H1 (cell line): ENCODE measurements around the gene MCC. TPM values are rescaled to one million over a fixed set of nuclear protein-coding genes. Genes with fewer than 3 reads are reported as not detected.

Source experiments
- CTCF ChIA-PET: fragments of 300-600 bp; sonication (Branson Sonifier 250); formaldehyde crosslinking; loops from one replicate; lab custom pipeline; 2021; ENCODE audit not compliant: partially characterized antibody; lab: Charles Lee
- POLR2A ChIA-PET: fragments of 300-600 bp; sonication (Branson Sonifier 250); formaldehyde crosslinking; loops from one replicate; lab custom pipeline; 2021; ENCODE audit warnings: inconsistent platforms; ENCODE audit not compliant: partially characterized antibody; lab: Charles Lee
- DNase-seq, 2 experiments: peaks; one replicate each; pipeline versions ENCODE4 v3.0.0 to v3.0.0-alpha.2; 2010 to 2022; ENCODE audit warnings: low spot score in 2 of 2, low read depth in 1 of 2, mixed read lengths in 1 of 2
- FAIRE-seq: peaks from 2 replicates; lab custom pipeline; 2011; peaks lifted over from hg19 to GRCh38; lab: Jason Lieb, UNC
- H2AFZ ChIP-seq: 2 replicates; pipeline ENCODE4 v1.8.1; 2012; ENCODE audit warnings: low read length, inconsistent platforms
- H2AK5ac ChIP-seq: 2 replicates; pipeline ENCODE4 v1.6.1; 2013; ENCODE audit warnings: low read depth, low read length
- H2BK120ac ChIP-seq: replicated peaks from 2 replicates; pipeline ENCODE3; 2013; ENCODE audit warnings: low read depth, low read length, inconsistent platforms
- H2BK12ac ChIP-seq: 2 replicates; pipeline ENCODE4 v1.6.1; 2013; ENCODE audit warnings: low read depth, low read length
- H2BK15ac ChIP-seq: 2 replicates; pipeline ENCODE4 v1.6.1; 2013; ENCODE audit warnings: low read length
- H2BK20ac ChIP-seq: 2 replicates; pipeline ENCODE4 v1.6.1; 2013; ENCODE audit warnings: low read length
- H2BK5ac ChIP-seq: 2 replicates; pipeline ENCODE4 v1.6.1; 2013; ENCODE audit warnings: low read depth, low read length
- H3K14ac ChIP-seq: 2 replicates; pipeline ENCODE4 v1.6.1; 2013; ENCODE audit warnings: inconsistent platforms; ENCODE audit not compliant: insufficient read length
- H3K18ac ChIP-seq: 2 replicates; pipeline ENCODE4 v1.6.1; 2013; ENCODE audit warnings: low read length; ENCODE audit errors: extremely low read depth
- H3K23ac ChIP-seq: 2 replicates; pipeline ENCODE4 v1.6.1; 2013; ENCODE audit warnings: inconsistent platforms; ENCODE audit not compliant: insufficient read length
- H3K23me2 ChIP-seq: 2 replicates; pipeline ENCODE4 v1.6.1; 2013; ENCODE audit warnings: low read depth, low read length
- H3K27ac ChIP-seq: 2 replicates; pipeline ENCODE4 v1.6.1; 2011; ENCODE audit warnings: low read depth, low read length, inconsistent platforms
- H3K27me3 ChIP-seq, 4 experiments: replicated peaks in 1 of 4; 1 replicate in 1 of 4; 2 replicates in 3 of 4; pipeline versions ENCODE4 v1.6.1 to v1.8.1; 2011 to 2013; ENCODE audit warnings: low read length in 3 of 4, mild to moderate bottlenecking in 3 of 4, inconsistent platforms in 2 of 4, mixed read lengths in 2 of 4, moderate library complexity in 1 of 4; ENCODE audit not compliant: control insufficient read depth in 3 of 4, insufficient read depth in 3 of 4; ENCODE audit errors: extremely low read depth in 1 of 4
- H3K36me3 ChIP-seq, 4 experiments: 2 replicates each; pipeline versions ENCODE4 v1.6.1 to v1.8.1; 2011 to 2013; ENCODE audit warnings: mild to moderate bottlenecking in 4 of 4, low read length in 3 of 4, moderate library complexity in 2 of 4, control low read depth in 1 of 4, inconsistent platforms in 1 of 4; ENCODE audit not compliant: insufficient read depth in 4 of 4, control insufficient read depth in 2 of 4
- H3K4ac ChIP-seq: replicated peaks from 2 replicates; pipeline ENCODE3; 2013; ENCODE audit warnings: low read length, low read depth, mixed read lengths, inconsistent platforms; ENCODE audit not compliant: insufficient read length
- H3K4me1 ChIP-seq, 4 experiments: replicated peaks in 1 of 4; 1 replicate in 1 of 4; 2 replicates in 3 of 4; pipeline versions ENCODE4 v1.6.1 to v1.8.1; 2011 to 2013; ENCODE audit warnings: low read length in 3 of 4, inconsistent platforms in 2 of 4, mixed read lengths in 1 of 4; ENCODE audit not compliant: insufficient read depth in 4 of 4, control insufficient read depth in 3 of 4
- H3K4me2 ChIP-seq, 2 experiments: 2 replicates each; pipeline versions ENCODE4 v1.6.1 to v1.8.1; 2011 to 2013; ENCODE audit warnings: low read depth in 2 of 2, low read length in 2 of 2, control low read depth in 1 of 2, inconsistent platforms in 1 of 2, mild to moderate bottlenecking in 1 of 2; ENCODE audit not compliant: insufficient read depth in 1 of 2
- H3K4me3 ChIP-seq, 4 experiments: fragments of 200-600, 300-600 bp in 1 of 4; sonication (generic), shearing (Covaris generic), sonication (Bioruptor Twin) in 1 of 4; 2 replicates each; pipeline versions ENCODE4 v1.5.1 to v1.8.1; 2011 to 2016; ENCODE audit warnings: low read length in 4 of 4, low read depth in 3 of 4, control low read depth in 2 of 4, inconsistent platforms in 2 of 4, mild to moderate bottlenecking in 2 of 4, mixed read lengths in 1 of 4, moderate library complexity in 1 of 4; ENCODE audit not compliant: insufficient read depth in 2 of 4; ENCODE audit errors: extremely low read depth in 1 of 4
- H3K56ac ChIP-seq: replicated peaks from 2 replicates; pipeline ENCODE3; 2013; ENCODE audit warnings: low read depth, mild to moderate bottlenecking, mixed read lengths, low read length, inconsistent platforms; ENCODE audit not compliant: insufficient read length
- H3K79me1 ChIP-seq: 2 replicates; pipeline ENCODE4 v1.6.1; 2013; ENCODE audit warnings: low read depth, low read length, control low read depth
- H3K79me2 ChIP-seq, 2 experiments: 2 replicates each; pipeline versions ENCODE4 v1.6.1 to v1.8.1; 2012 to 2013; ENCODE audit warnings: low read length in 2 of 2, mild to moderate bottlenecking in 2 of 2, inconsistent platforms in 1 of 2; ENCODE audit not compliant: insufficient read depth in 2 of 2, control insufficient read depth in 1 of 2
- H3K9ac ChIP-seq, 4 experiments: replicated peaks in 1 of 4; 1 replicate in 1 of 4; 2 replicates in 3 of 4; pipeline versions ENCODE4 v1.6.1 to v1.8.1; 2011 to 2013; ENCODE audit warnings: low read depth in 3 of 4, low read length in 3 of 4, control low read depth in 2 of 4, mild to moderate bottlenecking in 2 of 4, moderate library complexity in 2 of 4, inconsistent platforms in 1 of 4; ENCODE audit errors: extremely low read depth in 1 of 4
- H3K9me3 ChIP-seq, 2 experiments: 2 replicates each; pipeline versions ENCODE4 v1.6.1 to v1.8.1; 2012 to 2013; ENCODE audit warnings: mild to moderate bottlenecking in 2 of 2, moderate library complexity in 2 of 2, control low read depth in 1 of 2, inconsistent platforms in 1 of 2, low read depth in 1 of 2, low read length in 1 of 2, mixed read lengths in 1 of 2; ENCODE audit not compliant: insufficient read depth in 2 of 2
- H4K20me1 ChIP-seq, 2 experiments: replicated peaks in 1 of 2; 2 replicates each; pipeline versions ENCODE3 to v1.8.1; 2011 to 2013; ENCODE audit warnings: inconsistent platforms in 2 of 2, low read length in 2 of 2, mild to moderate bottlenecking in 1 of 2; ENCODE audit not compliant: insufficient read depth in 2 of 2, control insufficient read depth in 1 of 2
- H4K5ac ChIP-seq: 2 replicates; pipeline ENCODE4 v1.6.1; 2013; ENCODE audit warnings: low read length, low read depth, mixed read lengths, inconsistent platforms; ENCODE audit not compliant: insufficient read length
- H4K8ac ChIP-seq: 2 replicates; pipeline ENCODE4 v1.8.0; 2013; ENCODE audit warnings: mild to moderate bottlenecking, moderate library complexity, low read length, inconsistent platforms; ENCODE audit not compliant: insufficient read depth; ENCODE audit errors: extremely low read depth
- H4K91ac ChIP-seq: replicated peaks from 2 replicates; pipeline ENCODE3; 2013; ENCODE audit warnings: low read length, mixed read lengths, inconsistent platforms; ENCODE audit not compliant: insufficient read length
- CBX5 ChIP-seq: fragments of 300-800, 300-1000 bp; sonication (generic); IDR thresholded peaks from 2 replicates; pipeline ENCODE4 v1.7.1; 2016; ENCODE audit warnings: antibody characterized with exemption, low read length, low read depth
- CEBPB ChIP-seq: IDR thresholded peaks from 2 replicates; pipeline ENCODE4 v1.6.1; 2012; ENCODE audit warnings: low read depth, low read length
- CHD1 ChIP-seq: IDR thresholded peaks from 2 replicates; pipeline ENCODE4 v1.6.1; 2012; ENCODE audit warnings: low read depth, low read length, improper control_type of control experiment
- CTBP2 ChIP-seq: IDR thresholded peaks from 2 replicates; pipeline ENCODE4 v1.7.0; 2011; ENCODE audit warnings: borderline replicate concordance, mild to moderate bottlenecking, moderate library complexity, mixed read lengths, low read length; ENCODE audit not compliant: insufficient read depth, insufficient read length
- EP300 ChIP-seq, 2 experiments: IDR thresholded peaks; 1 replicate in 1 of 2; 2 replicates in 1 of 2; pipeline ENCODE4 v1.6.1; 2011 to 2012; ENCODE audit warnings: low read depth in 2 of 2, low read length in 2 of 2, mild to moderate bottlenecking in 2 of 2, borderline replicate concordance in 1 of 2, inconsistent platforms in 1 of 2, moderate library complexity in 1 of 2
- KDM1A ChIP-seq: fragments of 200-600, 300-600 bp; sonication (generic); IDR thresholded peaks from 2 replicates; pipeline ENCODE4 v1.7.1; 2016; ENCODE audit warnings: mild to moderate bottlenecking, low read length, borderline replicate concordance
- KDM5A ChIP-seq: fragments of 200-600 bp; IDR thresholded peaks from 2 replicates; pipeline ENCODE4 v1.7.1; 2012; ENCODE audit warnings: mild to moderate bottlenecking, low read length, inconsistent platforms, mixed read lengths
- NANOG ChIP-seq: IDR thresholded peaks from 2 replicates; pipeline ENCODE4 v1.6.1; 2011; ENCODE audit warnings: low read length, low read depth, mild to moderate bottlenecking, inconsistent platforms; ENCODE audit not compliant: insufficient read depth, poor library complexity, severe bottlenecking
- POLR2A ChIP-seq, 2 experiments: IDR thresholded peaks; 1 replicate in 1 of 2; 2 replicates in 1 of 2; pipeline ENCODE4 v1.6.1; 2011; ENCODE audit warnings: low read depth in 2 of 2, low read length in 2 of 2, mild to moderate bottlenecking in 2 of 2; ENCODE audit errors: control extremely low read depth in 1 of 2
- SP1 ChIP-seq: IDR thresholded peaks from 2 replicates; pipeline ENCODE4 v1.6.1; 2011; ENCODE audit warnings: low read depth, low read length
- SRF ChIP-seq: IDR thresholded peaks from 2 replicates; pipeline ENCODE4 v1.6.1; 2011; ENCODE audit warnings: mild to moderate bottlenecking, low read depth, low read length, moderate library complexity
- TAF7 ChIP-seq: optimal IDR thresholded peaks from 2 replicates; pipeline ENCODE3; 2011; ENCODE audit warnings: low read depth, mild to moderate bottlenecking, inconsistent platforms, low read length, moderate library complexity, borderline replicate concordance
- TBP ChIP-seq: IDR thresholded peaks from 2 replicates; pipeline ENCODE4 v1.6.1; 2011; ENCODE audit warnings: low read depth, low read length, improper control_type of control experiment
- YY1 ChIP-seq: IDR thresholded peaks from 2 replicates; pipeline ENCODE4 v1.6.1; 2011; ENCODE audit warnings: low read depth, mild to moderate bottlenecking, low read length
- WGBS, 2 experiments: shearing (Covaris generic) in 1 of 2; methylation state at CpG; one replicate each; pipeline versions ENCODE4 v1.1.6 to v1.1.7; 2013 to 2015; ENCODE audit warnings: low lambda C conversion rate in 2 of 2, mixed read lengths in 2 of 2, inconsistent platforms in 1 of 2, low coverage in 1 of 2, missing lambda C conversion rate in 1 of 2; ENCODE audit not compliant: insufficient replicate concordance in 2 of 2, insufficient coverage in 1 of 2, insufficient read length in 1 of 2; ENCODE audit errors: extremely low coverage in 1 of 2, missing lambda C conversion rate in 1 of 2; 5-methylcytosine and 5-hydroxymethylcytosine counted together
- polyA plus RNA-seq, 7 experiments: library from polyadenylated mRNA; depleted of rRNA in 3 of 7; stranded (reverse) in 5 of 7; unstranded in 2 of 7; fragments of >200 nt in 5 of 7; fragments of 200-250 nt in 2 of 7; gene quantifications; 1 replicate in 5 of 7; 2 replicates in 1 of 7; 4 replicates in 1 of 7; pipeline versions ENCODE4 v1.2.1 to v1.2.3, GENCODE V29; 2011 to 2013; ENCODE audit warnings: missing spikeins in 2 of 7, mixed read lengths in 2 of 7
- total RNA-seq: library from RNA; stranded (reverse); fragmentation: NEBNext Ultra II Directional; extraction: Animal tissue kit (Norgen Biotek cat#: 25700); gene quantifications from 2 replicates; pipeline ENCODE4 v1.2.1, GENCODE V29; 2021

The MCC gene
- total and polyA plus RNA-seq, 2 of the 8 experiments (the other 6 are each of a cell fraction or from before 2014, with no cell fraction given), result 2.6 to 18.3 TPM

DNA sequence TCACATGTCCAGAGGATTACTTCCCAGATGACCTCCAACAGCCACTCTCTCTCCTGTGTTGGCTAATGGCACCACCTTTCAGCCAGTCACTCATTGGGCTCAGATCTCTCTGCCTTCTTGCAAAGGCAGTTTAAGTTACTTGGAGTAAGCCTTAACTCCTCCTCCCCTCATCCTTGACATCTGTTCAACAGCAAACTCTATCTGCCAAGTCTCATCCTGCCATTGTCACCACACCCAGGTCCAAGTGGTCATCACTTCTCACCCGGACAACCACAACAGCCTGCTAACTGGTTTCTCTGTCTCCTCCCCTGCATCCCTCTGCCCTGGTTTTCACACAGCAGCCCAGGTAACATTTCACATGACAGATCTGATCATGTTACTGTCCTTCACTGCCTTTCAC, 453.2 kb downstream of the MCC start:
- H2BK15ac ChIP-seq, result no peak overlapping the region; the same call in 1 of the 2 replicates
- H3K79me1 ChIP-seq, result no peaks in the 10 kb centered on the region
- H4K20me1 ChIP-seq, result no peaks in the 10 kb centered on the region
- no peak for TF ChIP-seq EP300 (IDR thresholded peaks at IDR 0.05; ENCODE audit: borderline replicate concordance in 1 of 2, low read depth in 2 of 2, low read length in 2 of 2)
- no peak for TF ChIP-seq CBX5
- no peak for TF ChIP-seq CTBP2
- no peak for TF ChIP-seq CEBPB
- TF ChIP-seq TBP, result no peak
- TF ChIP-seq SRF, result no peak
- no peak for TF ChIP-seq KDM1A
- no peak for TF ChIP-seq KDM5A
- no peak for TF ChIP-seq POLR2A (IDR thresholded peaks at IDR 0.05; ENCODE audit: control extremely low read depth in 1 of 2, low read depth in 2 of 2, low read length in 2 of 2)
- no peak for TF ChIP-seq NANOG
- TF ChIP-seq CHD1, result no peak
- no peak for TF ChIP-seq YY1
- TF ChIP-seq TAF7, result no peak
- TF ChIP-seq SP1, result no peak
- H3K4me2 ChIP-seq, result no peak overlapping the region
- FAIRE-seq, result no peak
- H3K4me3 ChIP-seq, result no peak overlapping the region
- H3K23me2 ChIP-seq, result no peaks in the 10 kb centered on the region
- H4K5ac ChIP-seq, result no peak overlapping the region
- H3K23ac ChIP-seq, result no peak overlapping the region
- H3K27me3 ChIP-seq, result no peaks in the 10 kb centered on the region
- H2AFZ ChIP-seq, result no peak overlapping the region
- peaks cover 7 to 17% (median 12%) of the 10 kb centered on the region in 4 experiments for H3K4me1 ChIP-seq
- no peaks in the 10 kb centered on the region for H3K79me2 ChIP-seq
- CTCF ChIA-PET, result interaction anchor here (1.1 to 2.4 kb wide), 3 partner anchors 10 to 570 kb away, joined by 3 to 6 read pairs (median 3); no protein-coding TSS in a partner anchor
- no peak overlapping the region for H3K18ac ChIP-seq
- no peak overlapping the region for H4K91ac ChIP-seq
- no peak overlapping the region for H3K14ac ChIP-seq
- DNase-seq, result no peak
- no peak overlapping the region for H3K27ac ChIP-seq
- 0 out of 2 replicates have a peak overlapping the region, but pooled peaks have one; percentile 18 for H2BK12ac ChIP-seq
- no peak overlapping the region for H4K8ac ChIP-seq
- no peak overlapping the region for H2BK20ac ChIP-seq
- no peak overlapping the region for H3K9ac ChIP-seq
- WGBS, 2 experiments, result 90% methylated on average over 1 of the region's 1 CpG; no CpG with 5 or more reads in 1 of the 2 experiments
- POLR2A ChIA-PET, result no interaction called here
- H3K36me3 ChIP-seq, result no peaks in the 10 kb centered on the region
- no peak overlapping the region for H2BK120ac ChIP-seq
- H3K9me3 ChIP-seq, result no peaks in the 10 kb centered on the region
- no peak overlapping the region; the same call in 1 of the 2 replicates for H2AK5ac ChIP-seq
- no peak overlapping the region for H3K56ac ChIP-seq
- no peak overlapping the region for H2BK5ac ChIP-seq
- H3K4ac ChIP-seq, result no peak overlapping the region
